LNCaP clone FGC (cell line): ENCODE measurements around the gene LILRB4.
"Not testable (repeated sequence)": the region's sequence is repeated elsewhere in the genome, so short reads cannot be mapped to it uniquely, and the experiment has no call there.

Source experiments
- DNase-seq: peaks from one replicate; pipeline ENCODE4 v3.0.0-alpha.2; 2011; ENCODE audit warnings: low read depth
- H3K4me3 ChIP-seq: 2 replicates; pipeline ENCODE4 v1.5.1; 2011; ENCODE audit warnings: mild to moderate bottlenecking, low read depth, low read length, control low read depth
- CTCF ChIP-seq: IDR thresholded peaks from 2 replicates; pipeline ENCODE4 v1.5.1; 2012; ENCODE audit warnings: mild to moderate bottlenecking; ENCODE audit not compliant: control insufficient read depth, insufficient read depth; ENCODE audit errors: extremely low read depth

LILRB4 gene

GRCh38 chr19:54670576-54671357 lies 8.0 kb downstream of the LILRB4 start:
- no peak for TF ChIP-seq CTCF
- no peak for DNase-seq
- H3K4me3 ChIP-seq, result no peak overlapping the region

DNA sequence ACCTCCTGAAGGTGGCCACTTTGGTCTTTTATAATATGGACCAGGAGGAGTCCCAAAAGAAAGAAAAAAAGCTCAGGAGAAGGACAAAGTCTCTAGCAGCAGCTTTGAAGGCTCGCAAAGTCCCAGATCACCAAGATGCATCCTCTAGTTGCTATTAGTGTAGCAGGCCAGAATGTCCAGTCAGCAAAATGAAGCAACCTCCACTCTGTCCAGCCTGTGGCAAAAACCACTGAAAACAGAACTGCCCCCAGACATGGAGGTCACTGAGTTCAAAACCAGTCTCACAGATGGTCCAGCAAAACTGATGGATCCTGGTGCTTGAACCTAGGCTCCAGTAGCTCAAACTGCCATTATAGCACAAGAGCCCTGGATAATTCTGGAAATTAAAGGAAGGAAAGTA lies 10.4 kb downstream of the LILRB4 start:
- DNase-seq, result no peak
- H3K4me3 ChIP-seq, result no peak overlapping the region
- no peak for TF ChIP-seq CTCF

DNA sequence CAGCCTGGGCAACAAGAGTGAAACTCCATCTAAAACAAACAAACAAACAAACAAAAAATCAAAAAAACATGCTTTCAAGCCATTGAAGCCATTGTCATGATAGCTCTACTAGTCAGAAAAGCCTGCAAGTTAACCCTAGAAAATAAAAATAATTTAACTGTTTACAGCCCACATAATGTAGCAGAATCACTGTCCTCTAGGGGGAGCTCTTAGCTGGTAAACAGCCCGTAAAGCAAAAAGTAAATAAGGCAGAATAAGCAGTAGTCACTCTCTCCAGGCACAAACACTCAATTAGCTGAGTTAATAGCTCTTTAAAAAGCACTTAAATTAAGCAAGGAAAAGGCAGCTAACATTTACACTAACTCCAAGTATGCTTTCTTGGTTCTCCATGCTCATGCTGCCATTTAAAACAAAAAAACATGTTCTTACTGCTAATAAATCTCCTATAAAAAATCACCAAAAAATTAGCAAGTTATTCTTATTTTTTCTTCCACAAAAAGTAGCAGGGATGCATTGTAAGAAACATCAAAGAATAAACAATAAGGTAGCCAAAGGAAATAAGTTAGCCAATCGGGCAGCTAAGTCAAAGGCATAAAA lies 11.3 kb downstream of the LILRB4 start:
- peak; percentile 85 for TF ChIP-seq CTCF
- peak; percentile 32 for DNase-seq
- no peak overlapping the region for H3K4me3 ChIP-seq

DNA sequence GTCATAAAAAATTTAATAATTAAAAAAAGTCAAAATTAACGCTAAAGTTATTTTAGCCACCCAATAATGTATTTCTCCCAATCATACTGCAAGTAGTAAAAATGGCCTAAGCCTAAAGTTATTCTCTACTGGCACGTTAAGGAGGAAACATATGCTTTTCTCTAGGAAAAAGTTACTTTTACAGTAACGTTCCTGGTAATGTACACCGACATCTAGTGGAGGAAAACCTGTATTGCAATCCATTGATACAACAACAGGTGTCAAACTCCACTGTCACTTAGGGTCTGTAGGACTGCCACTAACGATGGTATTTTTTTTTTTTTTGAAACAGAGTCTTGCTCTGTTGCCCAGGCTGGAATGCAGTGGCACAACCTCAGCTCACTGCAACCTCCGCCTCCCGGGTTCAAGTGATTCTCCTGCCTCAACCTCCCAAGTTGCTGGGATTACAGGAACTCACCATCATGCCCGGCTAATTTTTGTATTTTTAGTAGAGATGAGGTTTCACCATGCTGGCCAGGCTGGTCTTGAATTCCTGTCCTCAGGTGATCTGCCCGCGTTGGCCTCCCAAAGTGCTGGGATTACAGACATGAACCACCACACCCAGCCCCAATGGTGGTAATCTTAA lies 13.5 kb downstream of the LILRB4 start:
- not testable (repeated sequence) for DNase-seq, H3K4me3 ChIP-seq
- peak; percentile 82 for TF ChIP-seq CTCF

GRCh38 chr19:54677217-54677616 lies 14.4 kb downstream of the LILRB4 start:
- H3K4me3 ChIP-seq, result no peak overlapping the region
- no peak for DNase-seq
- no peak for TF ChIP-seq CTCF

DNA sequence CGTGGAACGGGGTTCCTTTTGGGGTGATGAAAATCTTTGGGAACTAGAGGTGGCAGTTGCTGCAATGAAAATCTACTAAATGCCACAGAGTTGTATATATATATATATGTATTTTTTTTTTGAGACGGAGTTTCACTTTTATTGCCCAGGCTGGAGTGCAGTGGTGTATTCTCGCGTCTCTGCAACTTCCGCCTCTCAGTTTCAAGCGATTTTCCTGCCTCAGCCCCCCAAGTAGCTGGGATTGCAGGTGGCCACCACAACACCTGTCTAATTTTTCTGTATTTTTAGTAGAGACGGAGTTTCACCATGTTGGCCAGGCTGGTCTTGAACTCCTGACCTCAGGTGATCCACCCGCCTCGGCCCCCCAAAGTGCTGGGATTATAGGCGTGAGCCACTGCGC lies 18.8 kb downstream of the LILRB4 start:
- H3K4me3 ChIP-seq, DNase-seq: not testable (repeated sequence)

DNA sequence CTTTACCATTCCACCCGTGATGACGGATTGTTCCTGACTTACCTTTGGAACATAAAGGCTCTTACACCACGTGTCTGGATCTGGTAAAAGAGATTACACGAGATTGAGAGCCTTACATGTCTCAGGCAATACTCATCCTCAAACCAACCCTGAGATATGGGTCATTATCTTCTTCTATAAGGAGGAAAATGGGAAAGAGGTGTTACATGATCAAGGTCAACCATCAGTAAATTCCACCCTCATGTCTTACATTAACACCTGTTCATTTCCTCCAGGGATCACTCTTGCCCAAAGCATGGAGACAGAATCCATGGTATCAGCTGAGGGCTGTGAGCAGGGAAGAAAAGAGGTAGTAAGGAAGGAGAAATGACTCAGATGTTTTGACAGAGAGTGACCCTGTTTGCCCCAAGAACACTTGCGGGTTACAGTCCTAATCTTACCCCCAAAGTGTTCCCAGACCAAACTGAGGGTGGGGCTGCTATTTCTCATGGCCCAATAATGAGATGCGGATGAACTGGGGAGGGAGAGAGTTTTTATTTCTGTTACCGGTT lies 19.6 kb downstream of the LILRB4 start:
- H3K4me3 ChIP-seq, result no peak overlapping the region
- no peak for TF ChIP-seq CTCF
- DNase-seq, result no peak
